Neuronal stem cell (in vitro differentiated cells): Measurements from ENCODE around the gene MEDAG.

Experiments
- DNase-seq: peaks from one replicate; pipeline ENCODE4 v3.0.0-alpha.2; 2013; ENCODE audit warnings: low spot score
- H2AFZ ChIP-seq: one replicate; pipeline ENCODE4 v1.6.1; 2013; ENCODE audit warnings: mild to moderate bottlenecking, low read length, inconsistent platforms
- H2AK5ac ChIP-seq: 2 replicates; pipeline ENCODE4 v1.6.1; 2013; ENCODE audit warnings: low read depth, mild to moderate bottlenecking, inconsistent platforms, low read length, moderate library complexity, mixed read lengths
- H2BK120ac ChIP-seq: 2 replicates; pipeline ENCODE4 v1.6.1; 2013; ENCODE audit warnings: low read depth, mild to moderate bottlenecking, inconsistent platforms, low read length, moderate library complexity, mixed read lengths
- H2BK12ac ChIP-seq: one replicate; pipeline ENCODE4 v1.6.1; 2013; ENCODE audit warnings: low read length, inconsistent platforms
- H2BK15ac ChIP-seq: 2 replicates; pipeline ENCODE4 v1.6.1; 2013; ENCODE audit warnings: mild to moderate bottlenecking, low read length, inconsistent platforms, mixed read lengths
- H2BK5ac ChIP-seq: one replicate; pipeline ENCODE4 v1.6.1; 2013; ENCODE audit warnings: inconsistent platforms, mild to moderate bottlenecking, low read length, moderate library complexity
- H3K14ac ChIP-seq: one replicate; pipeline ENCODE4 v1.6.1; 2013; ENCODE audit warnings: low read length, inconsistent platforms
- H3K18ac ChIP-seq: 2 replicates; pipeline ENCODE4 v1.6.1; 2013; ENCODE audit warnings: low read length, inconsistent platforms
- H3K23ac ChIP-seq: 2 replicates; pipeline ENCODE4 v1.6.1; 2013; ENCODE audit warnings: low read depth, mild to moderate bottlenecking, mixed read lengths, low read length, inconsistent platforms; ENCODE audit not compliant: poor library complexity
- H3K27ac ChIP-seq: replicated peaks from 3 replicates; pipeline ENCODE4 v1.5.1; 2013; ENCODE audit warnings: low read length, inconsistent platforms
- H3K27me3 ChIP-seq, 3 experiments: 2 replicates each; pipeline ENCODE4 v1.6.1; 2013; ENCODE audit warnings: low read length in 3 of 3, mild to moderate bottlenecking in 2 of 3, inconsistent platforms in 1 of 3, low read depth in 1 of 3, mixed read lengths in 1 of 3, moderate library complexity in 1 of 3; ENCODE audit not compliant: control insufficient read depth in 3 of 3, insufficient read depth in 3 of 3
- H3K36me3 ChIP-seq, 2 donors: replicated peaks in 1 of 2; 2 replicates each; pipeline ENCODE4 v1.6.1; 2013; ENCODE audit warnings: low read length in 2 of 2; ENCODE audit not compliant: control insufficient read depth in 2 of 2, insufficient read depth in 2 of 2
- H3K4ac ChIP-seq: 2 replicates; pipeline ENCODE4 v1.6.1; 2013; ENCODE audit warnings: inconsistent platforms, mild to moderate bottlenecking, low read length, moderate library complexity
- H3K4me1 ChIP-seq, 2 donors: 1 replicate in 1 of 2; 2 replicates in 1 of 2; pipeline ENCODE4 v1.6.1; 2013; ENCODE audit warnings: low read length in 2 of 2, low read depth in 1 of 2; ENCODE audit not compliant: control insufficient read depth in 2 of 2, insufficient read depth in 1 of 2
- H3K4me2 ChIP-seq: one replicate; pipeline ENCODE4 v1.6.1; 2013; ENCODE audit warnings: mild to moderate bottlenecking, low read length, inconsistent platforms; ENCODE audit not compliant: insufficient read depth, poor library complexity, severe bottlenecking
- H3K4me3 ChIP-seq, 2 donors: 2 replicates each; pipeline ENCODE4 v1.5.1; 2013; ENCODE audit warnings: low read length in 2 of 2, mild to moderate bottlenecking in 2 of 2, inconsistent platforms in 1 of 2, moderate library complexity in 1 of 2
- H3K79me1 ChIP-seq: one replicate; pipeline ENCODE4 v1.6.1; 2013; ENCODE audit warnings: low read depth, mild to moderate bottlenecking, inconsistent platforms, low read length, moderate library complexity
- H3K9ac ChIP-seq: one replicate; pipeline ENCODE4 v1.6.1; 2013; ENCODE audit warnings: mild to moderate bottlenecking, low read depth, low read length, inconsistent platforms; ENCODE audit not compliant: poor library complexity
- H3K9me3 ChIP-seq, 2 donors: replicated peaks in 1 of 2; 2 replicates each; pipeline versions ENCODE3 to v1.6.1; 2013; ENCODE audit warnings: low read length in 2 of 2, mild to moderate bottlenecking in 2 of 2, inconsistent platforms in 1 of 2, low read depth in 1 of 2, mixed read lengths in 1 of 2, moderate library complexity in 1 of 2; ENCODE audit not compliant: control insufficient read depth in 2 of 2, insufficient read depth in 1 of 2
- H4K8ac ChIP-seq: one replicate; pipeline ENCODE4 v1.6.1; 2013; ENCODE audit warnings: low read depth, mild to moderate bottlenecking, inconsistent platforms, low read length, moderate library complexity
- H4K91ac ChIP-seq: one replicate; pipeline ENCODE4 v1.6.1; 2013; ENCODE audit warnings: low read length, low read depth, mild to moderate bottlenecking, inconsistent platforms; ENCODE audit not compliant: poor library complexity
- WGBS, 2 donors: extraction: QIAGEN DNeasy Blood & Tissue Kit; methylation state at CpG; one replicate each; pipeline ENCODE4 v1.1.7; 2013; ENCODE audit warnings: missing lambda C conversion rate in 2 of 2, mixed read lengths in 1 of 2; ENCODE audit not compliant: insufficient read length in 2 of 2, insufficient replicate concordance in 1 of 2; ENCODE audit errors: extremely low coverage in 2 of 2; 5-methylcytosine and 5-hydroxymethylcytosine counted together

Gene MEDAG

DNA sequence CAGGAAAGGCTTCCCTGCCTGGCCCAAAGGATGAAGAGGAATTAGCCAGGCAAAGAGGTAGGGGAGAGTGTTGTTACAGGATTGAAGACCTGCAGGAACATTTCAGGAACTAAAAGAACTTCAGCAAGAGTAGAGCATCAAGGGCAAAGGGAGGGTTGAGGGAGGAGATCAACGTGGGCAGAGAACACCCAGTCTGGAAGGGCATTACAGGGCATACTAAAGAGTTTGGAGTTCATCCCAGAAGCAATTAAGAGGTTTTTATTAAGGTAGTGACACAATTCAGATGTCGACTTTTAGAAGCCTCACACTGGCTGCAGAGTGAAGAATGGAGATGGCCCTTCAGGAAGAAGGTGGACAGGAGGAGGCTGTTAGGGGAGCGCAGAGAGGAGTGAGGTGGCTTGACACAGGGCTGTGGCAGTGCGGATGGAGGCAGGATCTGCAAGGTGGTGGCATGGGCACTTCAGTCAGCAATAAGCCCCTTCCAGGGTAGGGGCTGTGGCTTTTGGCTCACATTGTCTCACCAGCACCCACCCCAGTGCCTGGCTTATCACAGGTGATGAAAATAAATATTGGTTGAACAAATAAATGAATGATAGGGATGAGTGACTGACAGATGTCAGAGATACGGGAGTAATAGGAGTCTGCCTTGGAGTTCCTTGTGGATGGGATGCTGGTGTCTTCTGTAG lies 51.3 kb downstream of the MEDAG start:
- Histone ChIP-seq H2AFZ (no peak overlapping the region), H4K91ac (no peak overlapping the region), H3K14ac (peak overlapping the region; percentile 75), H4K8ac (no peak overlapping the region), H3K79me1 (no peaks in the 10 kb centered on the region), H3K4me1 (no peaks in the 10 kb centered on the region), H3K4me3 (no peak overlapping the region), H2BK5ac (no peak overlapping the region), H3K36me3 (no peaks in the 10 kb centered on the region), H3K9ac (no peak overlapping the region), H2BK15ac (no peak overlapping the region), H3K4me2 (no peak overlapping the region), H2AK5ac (no peak overlapping the region), H3K9me3 (no peaks in the 10 kb centered on the region), H2BK120ac (no peak overlapping the region), H3K18ac (no peak overlapping the region), H2BK12ac (no peak overlapping the region), H3K23ac (peak overlapping the region; percentile 39), H3K4ac (no peak overlapping the region), H3K27me3 (no peaks in the 10 kb centered on the region), H3K27ac (no peak overlapping the region)
- DNase-seq: no peak
- WGBS, 2 donors: no CpG with 5 or more reads among the region's 5 CpGs

DNA sequence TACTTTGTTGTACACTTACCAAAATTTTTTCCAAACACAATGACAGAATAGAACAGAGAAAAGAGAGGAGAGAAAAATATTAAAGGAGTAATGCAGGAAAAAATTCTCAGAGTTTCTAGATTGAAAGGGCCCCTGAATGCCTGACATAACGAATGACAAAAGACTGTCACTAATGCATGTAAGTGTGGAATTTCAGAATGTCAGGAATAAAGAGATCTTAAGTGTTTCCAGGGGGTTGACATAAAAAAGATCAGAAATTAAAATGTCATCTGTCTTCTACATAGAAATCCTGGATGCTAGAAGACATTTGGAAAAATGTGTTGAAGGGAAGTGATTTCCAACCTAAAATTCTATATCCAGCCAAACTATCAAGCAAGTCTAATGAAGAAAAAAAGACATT lies 53.6 kb downstream of the MEDAG start:
- Histone ChIP-seq H2AK5ac (no peak overlapping the region), H3K14ac (no peak overlapping the region), H2BK12ac (no peak overlapping the region), H3K18ac (no peak overlapping the region), H3K4ac (no peak overlapping the region), H3K27me3 (no peaks in the 10 kb centered on the region), H3K9me3 (no peaks in the 10 kb centered on the region), H3K23ac (no peak overlapping the region), H3K4me3 (no peak overlapping the region), H3K79me1 (no peaks in the 10 kb centered on the region), H2BK5ac (no peak overlapping the region), H3K4me2 (no peak overlapping the region), H3K27ac (no peak overlapping the region), H3K4me1 (peaks cover 0 to 1% of the 10 kb centered on the region in 2 donors), H4K91ac (no peak overlapping the region), H3K36me3 (no peaks in the 10 kb centered on the region), H2BK15ac (no peak overlapping the region), H3K9ac (no peak overlapping the region), H2BK120ac (no peak overlapping the region), H4K8ac (no peak overlapping the region), H2AFZ (no peak overlapping the region)
- no CpG with 5 or more reads among the region's 1 CpG for WGBS, 2 donors
- no peak for DNase-seq

DNA sequence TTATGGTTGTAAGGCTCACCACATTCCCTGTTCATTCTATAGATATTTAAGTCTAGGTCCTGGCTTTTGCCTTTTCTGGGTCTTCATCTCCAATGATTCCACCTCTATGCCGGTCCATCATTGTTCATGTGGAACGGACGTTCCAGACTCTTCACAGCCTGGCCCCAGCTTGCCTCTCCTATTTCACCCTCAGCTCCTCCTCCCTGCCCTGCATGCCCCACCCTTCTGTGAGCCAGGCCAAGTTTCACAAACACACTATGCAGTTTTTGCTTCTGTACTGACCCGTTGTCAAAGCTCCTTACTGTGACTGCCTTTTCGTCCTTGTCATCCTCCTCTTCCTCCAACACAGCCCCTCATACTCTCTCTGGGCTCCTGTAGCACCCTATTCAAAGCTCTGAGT lies 57.7 kb downstream of the MEDAG start:
- Histone ChIP-seq H2BK12ac (no peak overlapping the region), H3K36me3 (no peaks in the 10 kb centered on the region), H2BK15ac (no peak overlapping the region), H3K4me2 (no peak overlapping the region), H4K91ac (no peak overlapping the region), H3K4ac (no peak overlapping the region), H3K9me3 (peaks cover 0 to 7% of the 10 kb centered on the region in 2 donors), H2BK120ac (no peak overlapping the region), H2AFZ (peak overlapping the region; percentile 48), H3K27me3 (no peaks in the 10 kb centered on the region), H4K8ac (no peak overlapping the region), H3K14ac (no peak overlapping the region), H3K4me3 (no peak overlapping the region), H3K23ac (no peak overlapping the region), H2AK5ac (no peak overlapping the region), H3K4me1 (peaks cover 0 to 1% of the 10 kb centered on the region in 2 donors), H3K18ac (no peak overlapping the region), H3K27ac (no peak overlapping the region), H2BK5ac (no peak overlapping the region), H3K9ac (no peak overlapping the region), H3K79me1 (no peaks in the 10 kb centered on the region)
- WGBS, 2 donors: no CpG with 5 or more reads among the region's 5 CpGs
- DNase-seq: no peak

DNA sequence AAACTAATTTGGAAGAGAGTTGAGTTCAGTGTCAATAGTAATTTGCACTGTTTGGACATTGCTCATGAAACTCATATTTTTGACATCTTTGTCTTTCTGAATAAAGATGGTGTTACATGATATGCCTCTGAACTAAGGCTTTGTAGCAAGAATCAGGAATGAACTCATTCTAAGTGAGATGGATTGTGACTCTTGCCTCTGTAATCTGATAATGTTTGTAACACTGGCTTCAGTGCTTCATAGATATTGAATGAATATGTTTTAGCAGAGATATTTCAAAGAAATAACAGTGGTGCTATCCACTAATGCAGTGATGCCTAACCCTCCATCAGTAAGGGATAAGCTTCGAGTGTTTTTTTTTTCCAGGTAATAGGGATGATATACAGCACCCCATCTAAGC lies 59.3 kb downstream of the MEDAG start:
- no peak overlapping the region for H2AK5ac ChIP-seq
- H3K27ac ChIP-seq: no peak overlapping the region
- WGBS, 2 donors: no CpG with 5 or more reads among the region's 1 CpG
- no peak overlapping the region for H3K9ac ChIP-seq
- H3K23ac ChIP-seq: no peak overlapping the region
- H3K4me3 ChIP-seq: no peak overlapping the region
- H3K4ac ChIP-seq: no peak overlapping the region
- no peak overlapping the region for H4K91ac ChIP-seq
- no peak overlapping the region for H3K4me2 ChIP-seq
- H3K4me1 ChIP-seq: peaks cover 1 to 6% of the 10 kb centered on the region in 2 donors
- no peak overlapping the region for H2AFZ ChIP-seq
- H3K36me3 ChIP-seq: no peaks in the 10 kb centered on the region
- no peak overlapping the region for H3K14ac ChIP-seq
- no peak overlapping the region for H2BK120ac ChIP-seq
- no peaks in the 10 kb centered on the region for H3K27me3 ChIP-seq
- no peak overlapping the region for H2BK15ac ChIP-seq
- no peaks in the 10 kb centered on the region for H3K79me1 ChIP-seq
- H3K18ac ChIP-seq: no peak overlapping the region
- no peak for DNase-seq
- H4K8ac ChIP-seq: no peak overlapping the region
- H2BK5ac ChIP-seq: no peak overlapping the region
- H3K9me3 ChIP-seq: peaks cover 0 to 7% of the 10 kb centered on the region in 2 donors
- H2BK12ac ChIP-seq: no peak overlapping the region
